ENCODE results near the gene SIGMAR1. TPM values are rescaled to one million over a fixed set of nuclear protein-coding genes. Genes with fewer than 3 reads are reported as not detected.

SIGMAR1 gene
- total RNA-seq, 3 donors from 2014 or later (not counting 1 experiment from before 2014, with no cell fraction given), result 22.1 to 29.8 (median 23.0) TPM

DNA sequence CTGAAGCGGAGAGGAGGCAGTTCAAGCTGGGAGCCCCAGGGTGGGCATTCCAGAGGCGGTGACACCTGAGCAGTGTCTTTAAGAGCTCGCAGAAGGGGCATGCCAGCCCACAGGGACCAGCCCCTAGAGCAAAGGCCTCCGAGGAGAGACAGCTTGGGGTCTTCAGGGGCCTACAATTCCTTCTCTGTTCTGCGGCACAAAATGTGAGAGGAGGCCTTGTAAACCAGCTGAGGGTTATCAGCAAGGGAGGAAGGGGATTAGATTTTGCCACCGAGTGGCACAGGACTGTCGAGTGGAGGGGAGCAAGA is 505 bp upstream of the SIGMAR1 start:
- WGBS (ENCODE audit: insufficient coverage), result 23% methylated on average over 7 of the region's 7 CpGs
- DNase-seq (no peak), ATAC-seq (no peak)
- Mint-ChIP-seq H3K27ac (peak overlapping the region; percentile 95 to 98), H3K4me1 (peaks cover 17 to 38% of the 10 kb centered on the region in 2 donors), H3K27me3 (ENCODE audit: low read depth in 2 of 2) (no peaks in the 10 kb centered on the region), H3K9me3 (no peaks in the 10 kb centered on the region), H3K36me3 (no peaks in the 10 kb centered on the region), H3K4me3 (peak overlapping the region; percentile 92)
- Histone ChIP-seq H3K36me3 (ENCODE audit: control insufficient read depth, insufficient read depth, low read length) (peaks cover 5% of the 10 kb centered on the region), H3K9me3 (ENCODE audit: control insufficient read depth, insufficient read depth, low read length) (no peaks in the 10 kb centered on the region), H3K4me1 (ENCODE audit: control insufficient read depth, insufficient read depth, low read length) (peaks cover 30% of the 10 kb centered on the region), H3K4me3 (ENCODE audit: low read length) (peak overlapping the region; percentile 80), H3K27me3 (ENCODE audit: control insufficient read depth, insufficient read depth, low read length) (no peaks in the 10 kb centered on the region), H3K27ac (ENCODE audit: low read length) (peak overlapping the region; percentile 91)
- TF ChIP-seq, protein P1, sequence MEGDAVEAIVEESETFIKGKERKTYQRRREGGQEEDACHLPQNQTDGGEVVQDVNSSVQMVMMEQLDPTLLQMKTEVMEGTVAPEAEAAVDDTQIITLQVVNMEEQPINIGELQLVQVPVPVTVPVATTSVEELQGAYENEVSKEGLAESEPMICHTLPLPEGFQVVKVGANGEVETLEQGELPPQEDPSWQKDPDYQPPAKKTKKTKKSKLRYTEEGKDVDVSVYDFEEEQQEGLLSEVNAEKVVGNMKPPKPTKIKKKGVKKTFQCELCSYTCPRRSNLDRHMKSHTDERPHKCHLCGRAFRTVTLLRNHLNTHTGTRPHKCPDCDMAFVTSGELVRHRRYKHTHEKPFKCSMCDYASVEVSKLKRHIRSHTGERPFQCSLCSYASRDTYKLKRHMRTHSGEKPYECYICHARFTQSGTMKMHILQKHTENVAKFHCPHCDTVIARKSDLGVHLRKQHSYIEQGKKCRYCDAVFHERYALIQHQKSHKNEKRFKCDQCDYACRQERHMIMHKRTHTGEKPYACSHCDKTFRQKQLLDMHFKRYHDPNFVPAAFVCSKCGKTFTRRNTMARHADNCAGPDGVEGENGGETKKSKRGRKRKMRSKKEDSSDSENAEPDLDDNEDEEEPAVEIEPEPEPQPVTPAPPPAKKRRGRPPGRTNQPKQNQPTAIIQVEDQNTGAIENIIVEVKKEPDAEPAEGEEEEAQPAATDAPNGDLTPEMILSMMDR (IDR thresholded peaks at IDR 0.05), result no peak
- intact Hi-C loops (cut with micrococcal nuclease), result loop anchor here (5.0 kb wide), 1 partner anchor 36 kb away; no protein-coding TSS in a partner anchor

DNA sequence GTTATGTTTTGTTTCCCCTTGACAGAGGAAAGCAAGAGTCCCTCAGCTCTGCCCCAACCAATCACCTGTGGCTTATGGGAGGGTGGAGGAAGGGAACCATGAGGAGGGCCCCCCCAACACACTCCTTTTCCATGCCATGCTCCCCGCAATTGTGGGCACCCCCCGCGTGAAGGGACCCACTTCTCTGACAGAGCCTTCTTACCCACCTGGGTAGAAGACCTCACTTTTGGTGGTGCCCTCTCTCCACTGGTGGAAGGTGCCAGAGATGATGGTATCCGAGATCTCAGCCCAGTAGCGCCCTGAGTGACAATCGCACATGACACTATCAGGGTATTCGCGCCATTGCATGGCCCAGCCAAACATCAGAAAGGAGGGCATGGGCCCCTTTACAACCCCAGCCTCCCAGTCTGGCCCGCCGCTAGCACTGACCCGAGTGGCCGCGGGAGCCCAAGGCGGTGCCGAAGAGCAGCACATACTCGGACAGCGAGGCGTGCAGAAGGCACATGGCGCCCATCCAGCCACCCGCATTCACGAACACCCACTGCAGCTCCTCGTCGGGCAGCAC is 714 bp downstream of the SIGMAR1 start:
- ATAC-seq (no peak), DNase-seq (no peak)
- H3K4me1 ChIP-seq (ENCODE audit: control insufficient read depth, insufficient read depth, low read length), result peaks cover 30% of the 10 kb centered on the region
- 11% methylated on average over 23 of the region's 23 CpGs for WGBS (ENCODE audit: insufficient coverage)
- peak overlapping the region; percentile 70 for H3K27ac ChIP-seq (ENCODE audit: low read length)
- no peaks in the 10 kb centered on the region for H3K27me3 ChIP-seq (ENCODE audit: control insufficient read depth, insufficient read depth, low read length)
- intact Hi-C loops (cut with micrococcal nuclease), result loop anchor here (1.0 to 5.0 kb wide), 3 partner anchors 9 to 35 kb away; partner anchors contain the start of gene GALT
- Mint-ChIP-seq H3K36me3 (no peaks in the 10 kb centered on the region), H3K4me3 (peak overlapping the region; percentile 80), H3K27ac (peak overlapping the region; percentile 95 to 98), H3K27me3 (ENCODE audit: low read depth in 2 of 2) (no peaks in the 10 kb centered on the region), H3K9me3 (no peaks in the 10 kb centered on the region), H3K4me1 (peaks cover 17 to 38% of the 10 kb centered on the region in 2 donors)
- peak overlapping the region; percentile 82 for H3K4me3 ChIP-seq (ENCODE audit: low read length)
- H3K9me3 ChIP-seq (ENCODE audit: control insufficient read depth, insufficient read depth, low read length), result no peaks in the 10 kb centered on the region
- TF ChIP-seq, protein P1 (IDR thresholded peaks at IDR 0.05), result no peak
- peaks cover 5% of the 10 kb centered on the region for H3K36me3 ChIP-seq (ENCODE audit: control insufficient read depth, insufficient read depth, low read length)

DNA sequence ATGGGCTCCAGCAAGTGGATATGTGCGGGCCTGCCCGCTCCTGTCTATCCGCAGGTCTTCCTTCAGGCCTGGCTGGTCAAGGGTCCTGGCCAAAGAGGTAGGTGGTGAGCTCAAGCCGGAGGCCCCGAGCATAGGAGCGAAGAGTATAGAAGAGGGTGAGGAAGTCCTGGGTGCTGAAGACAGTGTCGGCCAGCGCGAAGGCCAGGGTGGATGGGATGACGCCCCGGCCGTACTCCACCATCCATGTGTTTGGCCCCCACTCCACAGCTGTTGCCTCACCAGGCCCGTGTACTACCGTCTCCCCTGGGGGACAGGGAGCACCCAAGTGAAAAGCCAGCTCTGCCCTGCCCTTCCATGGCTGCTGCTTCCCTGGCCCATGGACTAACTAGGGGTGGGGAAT is 2.0 kb downstream of the SIGMAR1 start:
- whole genome bisulfite sequencing (ENCODE audit: insufficient coverage), result 94% methylated on average over 14 of the region's 14 CpGs
- no peak overlapping the region for H3K27ac Mint-ChIP-seq
- TF ChIP-seq, protein P1 (IDR thresholded peaks at IDR 0.05), result no peak
- peaks cover 3 to 4% of the 10 kb centered on the region in 2 donors for H3K27me3 Mint-ChIP-seq (ENCODE audit: low read depth in 2 of 2)
- intact Hi-C loops (cut with micrococcal nuclease), result loop anchor here (5.0 kb wide), 1 partner anchor 33 kb away; no protein-coding TSS in a partner anchor
- peaks cover 17 to 38% of the 10 kb centered on the region in 2 donors for H3K4me1 Mint-ChIP-seq
- ATAC-seq, result no peak
- Histone ChIP-seq H3K27ac (ENCODE audit: low read length) (no peak overlapping the region), H3K9me3 (ENCODE audit: control insufficient read depth, insufficient read depth, low read length) (no peaks in the 10 kb centered on the region), H3K4me3 (ENCODE audit: low read length) (no peak overlapping the region), H3K36me3 (ENCODE audit: control insufficient read depth, insufficient read depth, low read length) (peaks cover 5% of the 10 kb centered on the region), H3K27me3 (ENCODE audit: control insufficient read depth, insufficient read depth, low read length) (no peaks in the 10 kb centered on the region), H3K4me1 (ENCODE audit: control insufficient read depth, insufficient read depth, low read length) (peaks cover 30% of the 10 kb centered on the region)
- no peaks in the 10 kb centered on the region for H3K36me3 Mint-ChIP-seq
- no peaks in the 10 kb centered on the region for H3K9me3 Mint-ChIP-seq
- DNase-seq, result no peak
- H3K4me3 Mint-ChIP-seq, result no peak overlapping the region

Data from natural killer cell (primary cell).